HCT116 (cell line): ENCODE data around the gene GRK2. TPM values are rescaled to one million over a fixed set of nuclear protein-coding genes. Genes with fewer than 3 reads are reported as not detected.

Experiments used
- ATAC-seq: fragments of 200-7000 bp; cut with Tn5 transposase; 2 replicates; pipeline ENCODE4 v1.9.1; 2020; ENCODE audit warnings: mild to moderate bottlenecking, moderate library complexity
- BruUV-seq: library from RNA; stranded (reverse); fragments of 400-500 nt; replicated peaks from 2 replicates; lab custom pipeline; 2021; lab: Mats Ljungman, UMichigan
- CTCF ChIA-PET: fragments of 300-600 bp; sonication (Branson Sonifier 250); formaldehyde crosslinking; loops from one replicate; lab custom pipeline; 2021; ENCODE audit warnings: antibody characterized with exemption; lab: Charles Lee
- POLR2A ChIA-PET: fragments of 300-600, 350-600 bp; sonication (Branson Sonifier 250); formaldehyde crosslinking; loops from one replicate; lab custom pipeline; 2021; ENCODE audit warnings: antibody characterized with exemption; lab: Charles Lee
- RAD21 ChIA-PET, 2 experiments: fragments of 300-600 bp; sonication (Branson Sonifier 250); formaldehyde crosslinking; loops; one replicate each; lab custom pipeline; 2023; ENCODE audit warnings: low total read pairs in 2 of 2; ENCODE audit not compliant: uncharacterized antibody in 2 of 2, unreplicated experiment in 2 of 2, low non-redundant PET in 1 of 2; lab: Charles Lee
- DNase-seq: peaks from one replicate; pipeline ENCODE4 v3.0.0-alpha.2; 2010; ENCODE audit warnings: low read depth, low spot score
- H2AFZ ChIP-seq: fragments of 200-600 bp; shearing (Covaris generic), sonication (generic); 2 replicates; pipeline ENCODE4 v1.6.1; 2017; ENCODE audit warnings: low read depth, mixed run types, mixed read lengths, antibody characterized with exemption, low read length; ENCODE audit not compliant: poor library complexity, severe bottlenecking
- H3K27ac ChIP-seq: 2 replicates; pipeline ENCODE4 v1.5.1; 2012; ENCODE audit warnings: low read depth, low read length
- H3K27me3 ChIP-seq: fragments of 200-600 bp; sonication (generic); 2 replicates; pipeline ENCODE4 v1.6.1; 2016; ENCODE audit warnings: mixed run types, low read length, mixed read lengths; ENCODE audit not compliant: insufficient read depth
- H3K36me3 ChIP-seq, 2 experiments: fragments of 200-500 bp in 1 of 2; fragments of 200-600 bp in 1 of 2; sonication (Bioruptor generic) in 1 of 2; sonication (generic) in 1 of 2; 2 replicates each; pipeline versions ENCODE4 v1.5.1 to v1.6.1; 2014 to 2016; ENCODE audit warnings: low read length in 2 of 2, inconsistent platforms in 1 of 2, mixed read lengths in 1 of 2, mixed run types in 1 of 2; ENCODE audit not compliant: insufficient read depth in 2 of 2, control insufficient read depth in 1 of 2
- H3K4me1 ChIP-seq, 2 experiments: fragments of 200-600 bp in 1 of 2; sonication (generic) in 1 of 2; 2 replicates each; pipeline versions ENCODE4 v1.5.1 to v1.6.1; 2012 to 2017; ENCODE audit warnings: low read length in 2 of 2, inconsistent platforms in 1 of 2, mild to moderate bottlenecking in 1 of 2, mixed read lengths in 1 of 2, mixed run types in 1 of 2, moderate library complexity in 1 of 2; ENCODE audit not compliant: insufficient read depth in 2 of 2, control insufficient read depth in 1 of 2
- H3K4me2 ChIP-seq: fragments of 200-600 bp; sonication (generic); 2 replicates; pipeline ENCODE4 v1.6.1; 2017; ENCODE audit warnings: mixed run types, low read length, mixed read lengths
- H3K4me3 ChIP-seq, 2 experiments: fragments of 200-600 bp in 1 of 2; sonication (generic) in 1 of 2; replicated peaks in 1 of 2; 2 replicates each; pipeline ENCODE4 v1.5.1; 2011 to 2016; ENCODE audit warnings: low read length in 2 of 2, control low read depth in 1 of 2, low read depth in 1 of 2, mild to moderate bottlenecking in 1 of 2, mixed read lengths in 1 of 2, mixed run types in 1 of 2
- H3K79me2 ChIP-seq: fragments of 200-600 bp; sonication (generic); 2 replicates; pipeline ENCODE4 v1.6.1; 2017; ENCODE audit warnings: mild to moderate bottlenecking, mixed run types, low read length, moderate library complexity, mixed read lengths; ENCODE audit not compliant: insufficient read depth
- H3K9ac ChIP-seq: fragments of 200-600 bp; sonication (generic); 2 replicates; pipeline ENCODE4 v1.6.1; 2016; ENCODE audit warnings: low read length, mixed read lengths
- H3K9me2 ChIP-seq: fragments of 200-600 bp; sonication (generic), shearing (Covaris generic); 2 replicates; pipeline ENCODE4 v1.6.1; 2017; ENCODE audit warnings: mixed run types, mild to moderate bottlenecking, moderate library complexity; ENCODE audit not compliant: insufficient read depth
- H3K9me3 ChIP-seq, 2 experiments: fragments of 200-500 bp in 1 of 2; fragments of 200-600 bp in 1 of 2; sonication (Bioruptor generic) in 1 of 2; sonication (generic) in 1 of 2; 2 replicates each; pipeline ENCODE4 v1.6.1; 2014 to 2017; ENCODE audit warnings: low read length in 2 of 2, mixed read lengths in 2 of 2, inconsistent platforms in 1 of 2, low read depth in 1 of 2, mild to moderate bottlenecking in 1 of 2, mixed run types in 1 of 2, moderate library complexity in 1 of 2; ENCODE audit not compliant: control insufficient read depth in 1 of 2, insufficient read depth in 1 of 2
- H4K20me1 ChIP-seq: fragments of 200-600 bp; sonication (generic), shearing (Covaris generic); 2 replicates; pipeline ENCODE4 v1.6.1; 2017; ENCODE audit warnings: mixed run types, mild to moderate bottlenecking, moderate library complexity; ENCODE audit not compliant: insufficient read depth
- CBX3 ChIP-seq: IDR thresholded peaks from 2 replicates; pipeline ENCODE4 v1.6.1; 2012; ENCODE audit warnings: low read depth
- CEBPB ChIP-seq: IDR thresholded peaks from 2 replicates; pipeline ENCODE4 v1.6.1; 2012; ENCODE audit warnings: low read depth
- EGR1 ChIP-seq: IDR thresholded peaks from 2 replicates; pipeline ENCODE4 v1.6.1; 2012; ENCODE audit warnings: low read depth
- ELF1 ChIP-seq: IDR thresholded peaks from 2 replicates; pipeline ENCODE4 v1.6.1; 2012; ENCODE audit warnings: low read depth, borderline replicate concordance
- EZH2 ChIP-seq: fragments of 200-600 bp; sonication (generic); IDR thresholded peaks from 2 replicates; pipeline ENCODE4 v1.6.1; 2017; ENCODE audit warnings: antibody characterized with exemption, mixed run types
- FOSL1 ChIP-seq: IDR thresholded peaks from 2 replicates; pipeline ENCODE4 v1.6.1; 2012; ENCODE audit warnings: low read depth
- POLR2A ChIP-seq: IDR thresholded peaks from 2 replicates; pipeline ENCODE4 v1.7.0; 2011; ENCODE audit warnings: borderline replicate concordance; ENCODE audit not compliant: insufficient read depth, insufficient read length; ENCODE audit errors: extremely low read depth
- POLR2AphosphoS5 ChIP-seq: IDR thresholded peaks from 2 replicates; pipeline ENCODE4 v1.6.1; 2011; ENCODE audit warnings: mild to moderate bottlenecking, low read depth, low read length, moderate library complexity
- RAD21 ChIP-seq: IDR thresholded peaks from 2 replicates; pipeline ENCODE4 v1.6.1; 2012; ENCODE audit warnings: low read depth, mild to moderate bottlenecking
- SRF ChIP-seq: IDR thresholded peaks from 2 replicates; pipeline ENCODE4 v1.6.1; 2012; ENCODE audit warnings: low read depth
- TCF7L2 ChIP-seq: IDR thresholded peaks from 2 replicates; pipeline ENCODE4 v1.7.0; 2011; ENCODE audit warnings: borderline replicate concordance, inconsistent platforms; ENCODE audit not compliant: insufficient read depth, insufficient read length; ENCODE audit errors: extremely low read depth
- YY1 ChIP-seq: IDR thresholded peaks from 2 replicates; pipeline ENCODE4 v1.6.1; 2011; ENCODE audit warnings: low read length, low read depth, moderate library complexity, mild to moderate bottlenecking; ENCODE audit not compliant: insufficient replicate concordance; ENCODE audit errors: extremely low read depth
- ZFX ChIP-seq: fragments of 450-650 bp; IDR thresholded peaks from 2 replicates; pipeline ENCODE4 v1.6.1; 2017
- ZNF274 ChIP-seq: fragments of 200-500 bp; sonication (Bioruptor generic); IDR thresholded peaks from 2 replicates; pipeline ENCODE4 v1.6.1; 2014; ENCODE audit warnings: mild to moderate bottlenecking, low read depth, low read length, inconsistent platforms
- intact Hi-C: fragments of 100-400 bp; cut with micrococcal nuclease; formaldehyde crosslinking; loops from 2 replicates; pipeline ENCODE4 v1.10.0; 2022
- total RNA-seq: library from RNA; stranded (reverse); gene quantifications from one replicate; pipeline ENCODE4 v1.2.1, GENCODE V29; 2021; ENCODE audit not compliant: unreplicated experiment
- TF ChIP-seq, protein P1 (sequence below): IDR thresholded peaks from 2 replicates; pipeline ENCODE4 v1.6.1; 2012
- TF ChIP-seq, protein P2 (sequence below): IDR thresholded peaks from 2 replicates; pipeline ENCODE4 v1.6.1; 2012; ENCODE audit warnings: low read depth
- TF ChIP-seq, protein P3 (sequence below), 3 experiments: fragments of 200-600 bp in 1 of 3; sonication (generic) in 1 of 3; IDR thresholded peaks in 2 of 3; conservative IDR thresholded peaks in 1 of 3; 2 replicates each; pipeline ENCODE4 v1.5.1; 2012 to 2017; ENCODE audit warnings: low read depth in 2 of 3, low read length in 2 of 3, antibody characterized with exemption in 1 of 3, borderline replicate concordance in 1 of 3, control low read depth in 1 of 3, mild to moderate bottlenecking in 1 of 3, mixed read lengths in 1 of 3, mixed run types in 1 of 3, moderate library complexity in 1 of 3; ENCODE audit not compliant: insufficient read depth in 1 of 3

GRK2 gene
- total RNA-seq, 1 experiment from 2014 or later, result 83.0 TPM

DNA sequence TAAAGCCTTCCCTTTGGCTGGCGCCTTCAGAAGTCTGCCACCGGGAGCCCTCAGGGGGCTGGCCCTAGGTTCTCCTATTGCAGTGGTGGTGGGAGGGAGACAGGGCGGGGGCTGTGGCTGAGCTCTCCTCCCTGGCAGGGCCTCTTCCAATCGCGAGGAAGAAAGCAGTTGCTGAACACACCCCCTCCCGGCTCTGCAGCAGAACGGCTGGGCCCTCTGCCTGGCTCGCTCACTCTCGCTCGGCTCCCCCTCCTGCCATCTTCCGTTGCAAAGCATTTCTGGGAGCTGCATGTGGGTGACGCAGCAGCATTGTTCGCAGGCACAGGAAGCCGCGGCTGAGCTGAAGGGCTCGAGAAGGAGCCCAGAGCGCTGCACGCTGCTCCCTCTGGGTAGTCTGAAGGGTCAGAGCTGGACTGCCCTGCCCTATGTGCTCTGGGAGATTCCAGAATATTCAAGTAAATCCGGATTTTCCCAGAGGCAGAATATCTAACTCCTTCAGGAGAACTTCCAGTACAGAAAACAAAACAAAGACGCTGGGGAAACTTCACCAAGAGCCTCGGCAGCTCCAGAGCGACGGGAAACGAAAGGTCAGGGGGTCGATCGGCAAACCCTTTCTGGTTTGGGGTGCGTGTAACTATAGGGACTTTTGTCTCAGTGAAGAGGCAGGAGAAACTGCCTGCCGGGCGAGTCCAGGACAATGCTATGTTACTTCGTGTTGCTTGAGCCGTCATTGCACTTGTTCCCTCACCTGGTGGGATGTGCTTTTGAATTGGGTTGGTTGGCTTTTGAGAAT lies 26.3 kb upstream of the GRK2 start (continued):
- no peak for TF ChIP-seq FOSL1
- peak; percentile 95 for TF ChIP-seq POLR2A
- peak; percentile 97 for TF ChIP-seq POLR2AphosphoS5
- peak; percentile 4 for TF ChIP-seq TCF7L2
- no peak; the same call in 1 of the 2 replicates for TF ChIP-seq CBX3
- TF ChIP-seq EZH2, result no peak
- peak; percentile 53; the same call in 1 of the 2 replicates for TF ChIP-seq EGR1
- TF ChIP-seq ZFX, result no peak
- TF ChIP-seq, protein P1, sequence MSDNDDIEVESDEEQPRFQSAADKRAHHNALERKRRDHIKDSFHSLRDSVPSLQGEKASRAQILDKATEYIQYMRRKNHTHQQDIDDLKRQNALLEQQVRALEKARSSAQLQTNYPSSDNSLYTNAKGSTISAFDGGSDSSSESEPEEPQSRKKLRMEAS, result peak; percentile 97
- peak; percentile 80 for TF ChIP-seq YY1
- TF ChIP-seq ZNF274, result no peak

DNA sequence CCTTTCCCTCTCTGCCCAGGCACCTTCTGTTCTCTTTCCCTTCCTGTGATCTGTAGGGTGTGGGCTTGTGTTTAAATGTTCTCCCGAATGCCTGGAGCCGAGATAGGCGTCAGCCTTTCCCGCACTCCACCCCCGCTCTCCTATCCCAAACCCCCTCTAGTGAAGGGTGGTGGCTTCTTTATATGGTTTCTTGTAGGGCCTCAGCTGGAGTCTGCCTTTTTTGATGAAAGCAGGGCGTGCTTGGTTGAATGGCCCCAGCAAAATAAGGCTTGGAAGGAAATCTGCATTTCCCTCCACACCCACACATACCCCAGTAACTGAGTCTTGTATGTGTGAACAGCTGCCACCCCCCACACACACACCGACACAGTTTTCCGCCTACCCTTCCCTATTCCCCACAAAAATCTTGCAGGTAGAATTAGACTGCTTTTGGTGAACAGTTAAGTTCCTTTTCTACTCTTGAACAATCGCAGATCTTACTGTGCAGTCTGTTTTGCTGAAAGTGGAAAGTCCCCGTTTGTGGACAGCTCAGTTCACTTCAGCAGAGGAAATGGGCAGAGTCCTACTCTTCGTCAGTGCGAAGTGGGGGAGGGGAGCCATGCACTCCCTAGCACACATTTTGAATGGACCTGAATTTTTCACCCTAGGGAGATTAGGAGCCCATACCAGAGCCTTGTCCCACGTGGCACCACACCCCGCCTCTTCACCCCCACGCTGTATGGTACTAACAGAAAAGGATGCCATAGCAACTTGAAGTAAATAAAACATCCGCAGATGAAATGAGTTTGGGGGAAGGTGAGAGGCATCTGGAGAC lies 25.5 kb upstream of the GRK2 start:
- no peaks in the 10 kb centered on the region for H3K9me2 ChIP-seq
- 0 out of 2 replicates have a peak, but pooled peaks cover 5% of the 10 kb centered on the region for H4K20me1 ChIP-seq
- ATAC-seq, result peak; percentile 17
- H3K9ac ChIP-seq, result peak overlapping the region; percentile 99
- H3K4me3 ChIP-seq, result peak overlapping the region; percentile 69 to 99
- H3K4me1 ChIP-seq, result peaks cover 19 to 33% of the 10 kb centered on the region in 2 experiments
- ChIA-PET CTCF (interaction anchor here (1.3 kb wide), 1 partner anchor 146 kb away, joined by 4 read pairs; no protein-coding TSS in a partner anchor), RAD21 (no interaction called here), POLR2A (interaction anchor here (1.2 to 2.6 kb wide), 4 partner anchors 10 to 178 kb away, joined by 3 to 9 read pairs (median 4); no protein-coding TSS in a partner anchor)
- peaks cover 64% of the 10 kb centered on the region for H3K79me2 ChIP-seq
- H3K36me3 ChIP-seq, result peaks cover 19 to 33% of the 10 kb centered on the region in 2 experiments
- DNase-seq, result no peak
- H3K9me3 ChIP-seq, result no peaks in the 10 kb centered on the region
- intact Hi-C loops, result loop anchor here (10.0 kb wide), 1 partner anchor 186 kb away; the partner anchor contains the start of gene RHOD
- H2AFZ ChIP-seq, result no peak overlapping the region
- H3K4me2 ChIP-seq, result peak overlapping the region; percentile 92
- H3K27ac ChIP-seq, result peak overlapping the region; percentile 77
- no TSS peak for BruUV-seq
- no peaks in the 10 kb centered on the region for H3K27me3 ChIP-seq
- TF ChIP-seq, protein P1, result peak; percentile 43; the same call in 1 of the 2 replicates
- TF ChIP-seq SRF, result no peak
- TF ChIP-seq ELF1, result no peak
- no peak for TF ChIP-seq CEBPB
- TF ChIP-seq EGR1, result peak; percentile 72
- TF ChIP-seq, protein P2, sequence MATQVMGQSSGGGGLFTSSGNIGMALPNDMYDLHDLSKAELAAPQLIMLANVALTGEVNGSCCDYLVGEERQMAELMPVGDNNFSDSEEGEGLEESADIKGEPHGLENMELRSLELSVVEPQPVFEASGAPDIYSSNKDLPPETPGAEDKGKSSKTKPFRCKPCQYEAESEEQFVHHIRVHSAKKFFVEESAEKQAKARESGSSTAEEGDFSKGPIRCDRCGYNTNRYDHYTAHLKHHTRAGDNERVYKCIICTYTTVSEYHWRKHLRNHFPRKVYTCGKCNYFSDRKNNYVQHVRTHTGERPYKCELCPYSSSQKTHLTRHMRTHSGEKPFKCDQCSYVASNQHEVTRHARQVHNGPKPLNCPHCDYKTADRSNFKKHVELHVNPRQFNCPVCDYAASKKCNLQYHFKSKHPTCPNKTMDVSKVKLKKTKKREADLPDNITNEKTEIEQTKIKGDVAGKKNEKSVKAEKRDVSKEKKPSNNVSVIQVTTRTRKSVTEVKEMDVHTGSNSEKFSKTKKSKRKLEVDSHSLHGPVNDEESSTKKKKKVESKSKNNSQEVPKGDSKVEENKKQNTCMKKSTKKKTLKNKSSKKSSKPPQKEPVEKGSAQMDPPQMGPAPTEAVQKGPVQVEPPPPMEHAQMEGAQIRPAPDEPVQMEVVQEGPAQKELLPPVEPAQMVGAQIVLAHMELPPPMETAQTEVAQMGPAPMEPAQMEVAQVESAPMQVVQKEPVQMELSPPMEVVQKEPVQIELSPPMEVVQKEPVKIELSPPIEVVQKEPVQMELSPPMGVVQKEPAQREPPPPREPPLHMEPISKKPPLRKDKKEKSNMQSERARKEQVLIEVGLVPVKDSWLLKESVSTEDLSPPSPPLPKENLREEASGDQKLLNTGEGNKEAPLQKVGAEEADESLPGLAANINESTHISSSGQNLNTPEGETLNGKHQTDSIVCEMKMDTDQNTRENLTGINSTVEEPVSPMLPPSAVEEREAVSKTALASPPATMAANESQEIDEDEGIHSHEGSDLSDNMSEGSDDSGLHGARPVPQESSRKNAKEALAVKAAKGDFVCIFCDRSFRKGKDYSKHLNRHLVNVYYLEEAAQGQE, result no peak
- TF ChIP-seq RAD21, result no peak
- TF ChIP-seq, protein P3, sequence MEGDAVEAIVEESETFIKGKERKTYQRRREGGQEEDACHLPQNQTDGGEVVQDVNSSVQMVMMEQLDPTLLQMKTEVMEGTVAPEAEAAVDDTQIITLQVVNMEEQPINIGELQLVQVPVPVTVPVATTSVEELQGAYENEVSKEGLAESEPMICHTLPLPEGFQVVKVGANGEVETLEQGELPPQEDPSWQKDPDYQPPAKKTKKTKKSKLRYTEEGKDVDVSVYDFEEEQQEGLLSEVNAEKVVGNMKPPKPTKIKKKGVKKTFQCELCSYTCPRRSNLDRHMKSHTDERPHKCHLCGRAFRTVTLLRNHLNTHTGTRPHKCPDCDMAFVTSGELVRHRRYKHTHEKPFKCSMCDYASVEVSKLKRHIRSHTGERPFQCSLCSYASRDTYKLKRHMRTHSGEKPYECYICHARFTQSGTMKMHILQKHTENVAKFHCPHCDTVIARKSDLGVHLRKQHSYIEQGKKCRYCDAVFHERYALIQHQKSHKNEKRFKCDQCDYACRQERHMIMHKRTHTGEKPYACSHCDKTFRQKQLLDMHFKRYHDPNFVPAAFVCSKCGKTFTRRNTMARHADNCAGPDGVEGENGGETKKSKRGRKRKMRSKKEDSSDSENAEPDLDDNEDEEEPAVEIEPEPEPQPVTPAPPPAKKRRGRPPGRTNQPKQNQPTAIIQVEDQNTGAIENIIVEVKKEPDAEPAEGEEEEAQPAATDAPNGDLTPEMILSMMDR (IDR thresholded peaks at IDR 0.05 in 2 of 3, conservative IDR thresholded peaks at IDR 0.05 in 1 of 3; ENCODE audit: borderline replicate concordance in 1 of 3, insufficient read depth in 1 of 3, low read depth in 2 of 3, low read length in 2 of 3), result no peak
